Stimulated activated CD4-positive, alpha-beta T cell treated with anti-CD3 and anti-CD28 coated beads, Interleukin-1b, Interleukin-23, amount 100 ng/mL, for 1 hour (primary cell): ENCODE measurements around the gene LAMC3.
"Not testable (repeated sequence)": the region's sequence is repeated elsewhere in the genome, so short reads cannot be mapped to it uniquely, and the experiment has no call there.

Experiments used
- DNase-seq, 2 donors: peaks; one replicate each; pipeline ENCODE4 v3.0.0-alpha.2; 2020; ENCODE audit warnings: low read depth in 2 of 2

Gene LAMC3

DNA sequence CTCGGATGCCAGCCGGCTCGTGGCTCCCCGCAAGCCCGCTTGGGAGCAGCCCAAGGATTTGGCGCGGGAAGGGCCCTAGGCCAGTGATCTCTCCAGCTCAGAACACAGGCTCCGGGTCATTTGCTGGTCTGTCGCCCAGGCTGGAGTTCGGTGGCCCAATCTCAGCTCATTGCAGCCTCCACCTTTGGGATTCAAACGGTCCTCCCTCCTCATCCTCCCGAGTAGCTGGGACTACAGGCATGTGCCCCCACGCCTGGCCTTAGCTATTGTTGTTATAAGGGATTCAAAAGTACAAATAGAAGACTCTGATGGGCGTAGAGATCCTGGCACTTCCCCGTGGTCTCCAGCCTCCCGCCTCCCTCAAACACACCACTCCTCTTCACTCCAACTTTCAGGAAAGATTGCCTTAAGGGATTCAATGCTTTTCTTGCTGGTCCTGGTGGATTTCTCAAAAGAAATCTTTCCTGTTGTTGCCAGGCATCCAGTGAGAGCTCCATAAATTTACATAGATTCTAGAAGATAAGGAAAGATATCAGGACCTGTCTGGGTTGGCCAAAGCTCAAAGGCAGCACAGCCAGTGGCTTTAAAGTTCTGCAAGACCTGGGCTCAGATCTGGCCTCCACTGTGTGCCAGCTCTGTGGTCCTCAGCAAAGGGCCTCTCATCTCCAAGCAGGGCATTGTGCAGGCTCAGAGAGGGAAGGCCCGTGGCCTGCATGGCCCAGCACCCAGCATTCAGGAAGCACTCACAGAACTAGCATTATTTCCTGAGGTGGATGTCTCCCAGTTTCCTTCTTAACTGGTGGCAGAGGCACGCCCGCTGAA lies 88.4 kb downstream of the LAMC3 start:
- DNase-seq = no peak

DNA sequence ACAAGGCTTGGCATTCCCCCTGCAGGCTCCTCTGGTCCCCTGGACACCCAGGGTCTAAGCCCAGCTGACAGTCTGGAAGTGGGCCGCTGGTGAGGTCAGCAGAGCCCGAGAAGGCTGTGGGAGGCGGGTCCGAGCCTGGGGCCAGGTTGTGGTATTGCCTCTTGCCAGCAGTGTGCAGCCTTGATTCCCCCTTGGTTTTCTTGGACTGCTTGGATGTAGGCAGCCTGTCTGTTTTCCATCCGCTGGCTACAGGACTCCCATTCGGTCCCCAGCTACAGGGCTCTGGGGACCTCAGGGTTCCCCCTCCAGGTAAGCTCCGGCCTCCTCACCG lies 88.9 kb downstream of the LAMC3 start:
- DNase-seq = no peak

DNA sequence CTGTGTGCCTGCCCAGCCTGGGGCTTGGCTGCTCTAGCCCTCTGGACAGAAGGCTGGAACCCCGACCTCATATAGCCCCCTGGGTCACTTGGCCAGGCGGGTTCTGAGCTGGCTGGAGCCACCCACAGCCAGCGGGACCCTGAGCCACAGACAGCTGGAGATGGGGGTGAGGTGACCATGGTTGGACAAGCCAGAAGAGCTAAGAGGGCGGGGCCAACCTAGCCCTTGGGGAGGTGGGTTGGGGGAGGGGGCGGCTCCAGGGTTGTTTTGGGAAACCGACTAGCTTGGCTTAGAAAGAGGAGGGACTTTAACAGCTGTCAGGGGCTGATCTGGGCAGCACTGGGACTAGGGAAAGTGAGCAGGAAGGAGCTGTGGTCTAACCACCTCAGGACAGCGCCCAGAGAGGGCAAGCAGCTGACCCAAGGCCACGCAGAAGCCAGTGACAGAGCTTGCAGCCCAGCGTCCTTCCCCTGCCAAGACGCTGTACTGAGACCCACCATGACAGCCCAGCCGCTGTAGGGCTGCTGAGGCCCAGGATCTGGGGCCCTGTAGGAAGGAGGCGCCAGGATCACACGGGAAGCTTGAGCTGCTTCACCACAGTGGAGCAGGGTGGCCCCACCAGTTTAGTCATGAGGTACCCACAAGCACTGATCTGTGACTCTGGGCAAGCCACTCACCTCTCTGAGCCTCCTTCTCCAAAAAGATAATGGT lies 89.6 kb downstream of the LAMC3 start:
- no peak for DNase-seq

DNA sequence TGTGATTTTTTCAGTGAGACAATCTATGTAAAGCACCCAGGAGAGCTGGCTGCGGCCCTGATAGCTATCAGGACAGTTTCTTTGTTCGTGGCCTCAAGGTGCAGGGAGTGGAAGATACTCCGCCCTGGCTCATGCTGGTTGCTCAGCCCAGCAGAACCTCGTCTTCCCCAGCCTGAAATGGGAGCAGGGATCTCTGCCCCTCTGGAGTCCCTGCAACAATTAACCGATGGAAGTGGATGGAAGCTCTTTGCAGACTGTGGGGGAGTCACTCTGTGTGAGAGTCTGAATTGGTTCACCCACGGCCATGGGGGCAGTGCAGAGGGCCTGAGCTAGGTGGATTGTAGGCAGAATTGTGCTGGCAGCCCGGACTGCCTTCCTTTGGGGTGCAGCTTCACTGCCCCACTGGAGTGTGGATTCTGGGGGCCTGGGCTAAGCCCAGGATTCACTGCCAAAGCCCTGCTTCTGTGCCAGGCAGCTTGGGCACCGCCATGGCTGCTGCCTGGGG lies 90.2 kb downstream of the LAMC3 start:
- DNase-seq = no peak

DNA sequence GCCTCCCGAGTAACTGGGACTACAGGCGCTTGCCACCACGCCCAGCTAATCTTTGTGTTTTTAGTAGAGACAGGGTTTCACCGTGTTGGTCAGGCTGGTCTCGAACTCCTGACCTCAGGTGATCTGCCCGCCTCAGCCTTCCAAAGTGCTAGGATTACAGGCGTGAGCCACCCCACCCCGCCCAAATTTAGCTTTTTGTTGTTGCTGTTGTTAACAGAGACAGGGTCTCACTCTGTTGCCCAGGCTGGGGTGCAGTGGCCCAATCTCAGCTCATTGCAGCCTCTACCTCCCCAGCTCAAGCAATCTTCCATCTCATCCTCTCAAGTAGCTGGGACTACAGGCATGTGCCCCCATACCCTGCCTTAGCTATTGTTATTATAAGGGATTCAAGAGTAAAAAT lies 90.9 kb downstream of the LAMC3 start:
- not testable (repeated sequence) for DNase-seq

DNA sequence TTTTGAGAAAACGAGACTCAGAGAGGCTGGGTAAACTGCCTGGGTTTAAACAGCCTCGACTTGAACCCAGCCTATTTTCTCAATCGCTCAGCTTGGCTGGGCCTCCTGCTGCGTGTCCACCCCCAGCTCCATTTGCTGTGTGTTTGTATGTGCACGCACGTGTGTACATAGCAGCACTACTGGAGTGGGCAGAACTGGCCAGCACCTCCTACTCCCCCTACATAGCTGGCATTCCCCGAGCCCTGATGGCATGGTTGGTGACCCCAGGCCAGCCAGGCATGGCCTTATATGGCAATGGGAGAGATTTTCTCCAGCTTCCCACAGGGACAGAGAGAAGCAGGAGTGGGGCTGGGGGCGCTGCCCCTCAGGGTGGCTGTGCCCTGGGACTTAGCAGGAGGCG lies 91.5 kb downstream of the LAMC3 start:
- no peak for DNase-seq

DNA sequence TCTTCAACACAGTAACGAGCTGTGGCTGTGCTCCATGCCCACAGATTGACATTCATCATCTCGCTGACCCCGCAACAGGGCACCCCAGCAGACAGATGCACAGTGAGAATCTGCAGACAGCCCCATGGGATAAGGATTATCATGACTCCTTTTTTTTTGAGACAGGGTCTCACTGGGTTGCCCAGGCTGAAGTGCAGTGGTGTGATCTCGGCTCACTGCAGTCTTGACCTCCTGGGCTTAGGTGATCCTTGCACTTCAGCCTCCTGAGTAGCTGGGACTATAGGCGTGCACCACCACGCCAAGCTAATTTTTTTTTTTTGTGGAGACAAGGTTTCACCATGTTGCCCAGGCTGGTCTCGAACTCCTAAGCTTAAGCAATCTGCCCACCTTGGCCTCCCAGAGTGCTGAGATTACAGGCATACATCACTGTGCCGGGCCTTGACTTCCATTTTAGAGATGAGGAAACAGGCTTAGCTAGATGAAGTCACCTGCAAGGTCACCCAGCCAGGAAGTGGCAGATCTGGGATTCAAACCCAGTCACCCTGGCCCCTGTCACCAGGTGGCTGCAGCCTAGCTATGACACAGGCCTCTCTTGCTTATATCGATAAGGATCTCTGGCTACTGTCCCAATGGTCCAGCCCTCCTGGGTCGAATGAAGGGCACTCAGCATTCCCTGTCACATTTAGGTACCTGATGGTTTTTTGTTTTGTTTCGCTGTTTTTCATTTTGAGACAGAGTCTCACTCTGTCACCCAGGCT lies 92.4 kb downstream of the LAMC3 start:
- DNase-seq = no peak

DNA sequence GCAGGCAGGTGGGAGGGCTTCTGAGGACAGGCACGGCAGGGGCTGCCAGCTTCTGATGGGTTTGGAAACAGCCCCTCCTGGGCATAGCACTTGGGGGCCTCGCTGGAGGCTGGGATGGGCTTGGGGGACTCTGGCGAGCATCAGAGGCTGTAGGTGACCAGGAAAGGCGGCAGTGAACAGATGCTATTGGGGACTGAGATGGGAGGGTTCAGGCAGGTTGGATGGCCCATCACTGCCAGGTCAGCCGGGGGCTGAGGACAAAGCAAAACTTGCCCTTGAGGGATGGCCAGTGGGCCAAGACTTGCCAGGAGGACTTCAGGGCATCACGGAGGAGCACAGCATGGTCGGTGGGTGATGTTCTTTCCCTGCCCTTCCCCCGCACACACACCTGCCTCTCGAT lies 94.0 kb downstream of the LAMC3 start:
- no peak for DNase-seq

DNA sequence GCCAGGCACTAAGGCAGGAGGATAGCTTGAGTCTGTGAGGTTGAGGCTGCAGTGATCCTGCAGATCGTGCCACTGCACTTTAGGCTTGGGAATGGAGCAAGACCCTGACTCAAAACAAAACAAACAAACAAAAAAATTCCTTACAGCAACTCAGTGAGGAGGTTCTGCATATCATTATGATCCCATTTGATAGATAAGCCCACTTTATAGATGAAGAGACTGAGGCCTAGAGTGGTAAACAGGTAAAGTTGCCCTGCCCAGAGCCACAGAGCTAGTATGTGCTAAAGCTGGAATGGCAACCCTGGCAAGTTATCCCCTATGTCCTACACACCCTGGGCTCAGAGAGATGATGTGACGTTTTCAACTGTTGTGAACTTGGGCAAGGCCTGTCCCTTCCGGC lies 94.6 kb downstream of the LAMC3 start:
- no peak for DNase-seq

DNA sequence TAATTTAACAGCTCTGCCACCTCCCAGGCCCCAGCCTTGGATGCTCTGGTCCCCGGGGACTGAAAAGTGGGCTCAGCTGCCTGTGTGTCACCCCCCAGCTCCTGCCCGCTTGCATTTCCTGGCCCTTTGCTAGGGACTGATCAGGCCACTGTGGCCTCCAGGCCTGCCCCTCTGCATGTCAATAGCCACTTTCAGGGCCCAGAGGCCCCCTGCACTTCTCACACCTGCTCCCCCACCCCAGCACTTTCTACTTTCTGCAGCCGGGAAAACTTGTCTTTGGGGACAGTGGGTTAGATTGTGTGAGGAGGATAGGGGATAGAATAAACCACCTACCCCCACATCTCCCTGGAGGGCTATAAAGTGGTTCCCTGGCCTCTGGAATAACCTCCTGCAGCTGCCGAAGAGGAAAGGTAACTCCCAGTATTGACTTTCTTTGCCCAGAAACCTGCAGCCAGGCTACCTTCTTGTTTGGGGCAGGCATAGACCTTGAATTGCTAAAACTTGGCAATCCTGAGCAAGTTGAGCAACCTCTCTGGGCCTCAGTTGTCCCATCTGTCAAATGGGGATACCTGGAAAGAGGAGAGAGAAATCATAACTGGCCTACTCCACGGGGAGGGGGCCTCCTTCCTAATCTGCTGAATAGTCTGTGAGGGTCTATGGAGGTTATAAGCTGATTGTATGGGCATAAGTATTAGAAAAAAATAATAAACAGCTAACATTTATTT lies 95.2 kb downstream of the LAMC3 start:
- no peak for DNase-seq

DNA sequence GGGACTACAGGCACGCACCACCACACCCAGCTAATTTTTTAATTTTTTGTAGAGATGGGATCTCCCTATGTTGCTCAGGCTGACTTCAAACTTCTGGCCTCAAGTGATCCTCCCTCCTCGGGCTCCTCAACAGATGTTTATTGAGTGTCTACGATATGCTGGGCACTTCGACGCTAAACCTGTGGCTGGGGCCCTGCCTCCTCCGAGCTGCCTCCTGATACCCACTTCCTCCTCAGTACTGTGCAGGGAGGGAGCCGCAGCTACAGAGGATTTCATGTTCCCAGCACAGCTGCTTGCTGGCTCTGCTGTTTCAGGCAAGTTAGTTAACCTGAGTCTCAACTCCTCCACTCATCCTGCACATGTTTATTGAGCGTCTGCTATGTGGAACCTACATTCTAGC lies 97.0 kb downstream of the LAMC3 start:
- no peak for DNase-seq

DNA sequence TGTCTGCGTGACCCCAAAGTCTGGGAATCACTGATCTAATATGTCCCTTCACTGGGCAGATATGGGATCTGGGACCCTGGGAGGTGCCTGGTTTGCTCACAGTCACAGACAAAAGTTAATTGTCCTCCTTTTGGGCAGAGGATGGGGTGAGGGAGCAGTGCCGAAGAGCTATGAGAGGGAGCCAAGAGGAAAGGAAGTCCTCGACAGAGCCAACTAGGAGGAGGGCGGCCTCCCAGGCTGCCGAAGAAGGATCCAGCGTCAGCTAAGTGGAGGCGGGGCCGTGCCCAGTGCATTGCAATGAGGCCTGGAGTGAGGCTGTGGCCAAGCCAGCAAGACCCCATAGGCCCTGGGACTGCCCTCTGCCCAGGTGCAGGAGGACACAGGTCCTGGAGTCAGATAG lies 98.8 kb downstream of the LAMC3 start:
- DNase-seq = no peak

DNA sequence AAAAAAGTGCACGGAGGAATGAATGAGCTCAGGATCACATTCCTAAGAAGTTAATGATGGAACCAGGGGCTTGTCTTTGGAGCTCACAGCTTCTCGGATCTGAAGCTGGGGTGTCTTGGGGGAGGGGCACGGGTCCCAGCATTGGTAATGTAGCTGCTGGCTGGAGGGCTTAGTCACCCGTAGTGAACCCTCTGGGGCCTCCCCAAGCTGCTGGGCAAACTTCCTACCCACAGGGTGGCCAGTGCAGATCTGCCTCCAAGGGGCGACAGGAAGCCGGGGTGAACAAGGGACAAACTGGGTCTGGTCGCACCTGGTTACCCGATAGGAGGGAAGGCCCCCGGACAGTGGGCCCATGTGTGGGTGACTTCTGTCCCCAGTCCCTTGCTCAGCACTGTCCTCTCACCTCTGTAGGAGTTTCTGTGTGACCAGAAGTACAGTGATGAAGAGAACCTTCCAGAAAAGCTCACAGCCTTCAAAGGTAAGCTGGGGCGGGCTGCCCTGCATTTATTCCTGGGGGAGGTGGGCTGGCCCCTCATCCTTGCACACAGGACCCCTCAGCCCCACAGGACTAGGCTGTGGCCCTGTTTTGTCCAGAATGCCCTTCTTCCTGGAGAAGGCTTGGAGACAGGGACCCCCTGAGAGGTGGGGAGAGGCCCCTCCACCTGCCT lies 102.3 kb downstream of the LAMC3 start:
- no peak for DNase-seq

DNA sequence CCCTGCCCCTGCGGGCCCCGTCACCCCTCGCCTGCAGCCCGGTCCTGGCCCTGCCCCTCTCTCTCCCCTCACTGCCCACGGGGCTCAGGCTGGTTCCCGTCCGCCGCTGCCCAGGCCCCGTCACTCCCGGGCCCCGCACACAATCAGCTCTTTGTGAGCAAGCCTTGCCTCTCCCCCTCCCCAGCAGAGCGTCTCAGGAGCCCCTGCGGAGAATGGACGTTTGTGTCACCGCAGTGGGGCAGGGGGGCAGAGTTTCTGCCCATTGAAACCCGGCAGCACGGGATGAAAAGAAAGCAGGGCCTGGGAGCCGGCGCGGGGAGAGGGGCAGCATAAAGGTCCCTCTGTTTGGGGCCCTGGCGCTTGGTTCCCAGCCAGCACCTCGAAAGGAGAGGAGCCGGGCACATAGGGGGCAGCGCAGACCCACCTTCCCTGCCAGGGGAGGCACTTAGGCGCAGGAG lies 102.9 kb downstream of the LAMC3 start:
- no peak for DNase-seq

DNA sequence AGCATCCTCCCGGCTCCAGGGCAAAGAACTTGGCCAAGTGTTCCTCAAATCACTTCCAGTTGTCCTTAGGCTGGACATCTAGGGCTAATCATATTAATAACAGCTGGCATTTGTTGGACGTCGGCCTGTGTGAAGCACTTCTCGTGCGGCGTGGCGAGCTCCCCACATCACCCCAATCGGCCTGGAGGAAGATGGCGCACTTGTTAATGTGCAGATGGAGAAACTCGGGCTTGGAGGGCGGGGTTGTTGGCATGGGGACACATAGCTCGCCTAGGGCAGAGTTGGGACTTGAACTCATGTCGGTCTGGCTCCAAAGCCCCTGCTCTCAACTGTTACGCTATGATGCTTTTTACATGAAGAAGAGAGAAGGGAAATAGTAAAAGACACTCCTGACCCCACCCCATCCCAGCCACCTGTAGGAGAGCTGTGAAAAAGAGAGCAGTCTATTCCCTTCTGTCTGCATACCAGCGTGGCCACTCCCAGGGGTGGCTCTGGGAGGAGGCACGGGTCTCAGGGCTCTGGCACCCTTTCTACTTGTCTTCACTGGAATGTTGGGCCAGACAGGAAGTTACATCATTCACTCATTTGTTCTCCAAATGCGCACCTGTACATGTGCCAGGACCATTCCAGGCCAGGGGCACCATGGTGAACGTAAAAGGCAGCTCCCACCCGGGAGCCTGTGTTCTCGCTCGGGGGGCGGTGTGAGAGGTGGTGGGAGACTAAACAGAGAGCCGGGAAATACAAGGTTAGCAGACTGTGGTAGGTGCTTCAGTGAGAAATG lies 103.6 kb downstream of the LAMC3 start:
- DNase-seq = no peak

DNA sequence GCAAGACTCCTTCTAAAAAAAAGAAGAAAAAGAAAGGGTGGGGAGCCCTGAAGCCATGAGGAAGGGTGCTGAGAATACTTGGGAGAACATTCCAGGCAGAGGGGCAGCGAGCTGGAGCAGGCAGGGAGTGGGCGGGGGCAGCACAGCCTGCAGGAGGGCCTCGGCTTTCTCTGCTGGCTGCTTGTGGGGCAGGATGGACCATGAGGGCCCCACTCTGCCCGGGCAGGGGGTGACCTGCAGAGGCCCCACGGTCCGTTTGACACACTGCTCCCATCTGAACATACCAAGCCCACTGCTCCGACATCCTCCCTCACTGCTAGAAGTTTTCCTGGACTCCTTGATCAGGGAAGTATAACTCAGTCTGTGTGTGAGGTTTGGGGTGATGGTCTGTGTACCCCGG lies 104.7 kb downstream of the LAMC3 start:
- no peak for DNase-seq

DNA sequence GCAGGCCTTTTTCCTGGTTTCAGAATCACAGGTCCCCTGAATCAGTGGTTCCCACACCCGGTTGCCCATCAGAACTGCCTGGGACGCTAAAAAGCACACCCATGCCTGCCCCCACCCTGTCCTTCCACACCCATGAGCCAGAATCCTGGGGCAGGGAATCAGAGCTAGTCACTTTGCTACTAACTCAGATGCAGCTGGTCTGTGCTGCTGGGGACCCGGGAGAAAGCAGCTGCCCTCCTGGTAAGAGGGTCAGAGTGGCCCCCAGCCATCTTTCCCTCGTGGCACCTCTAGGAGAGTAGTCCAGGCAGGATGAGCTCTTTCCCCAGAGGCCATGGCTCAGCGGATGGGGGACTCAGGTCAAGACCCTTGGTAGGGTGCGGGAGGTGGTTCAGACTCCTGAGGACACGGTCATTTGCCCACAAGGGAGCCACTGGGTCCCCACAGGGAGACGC lies 105.1 kb downstream of the LAMC3 start:
- no peak for DNase-seq

DNA sequence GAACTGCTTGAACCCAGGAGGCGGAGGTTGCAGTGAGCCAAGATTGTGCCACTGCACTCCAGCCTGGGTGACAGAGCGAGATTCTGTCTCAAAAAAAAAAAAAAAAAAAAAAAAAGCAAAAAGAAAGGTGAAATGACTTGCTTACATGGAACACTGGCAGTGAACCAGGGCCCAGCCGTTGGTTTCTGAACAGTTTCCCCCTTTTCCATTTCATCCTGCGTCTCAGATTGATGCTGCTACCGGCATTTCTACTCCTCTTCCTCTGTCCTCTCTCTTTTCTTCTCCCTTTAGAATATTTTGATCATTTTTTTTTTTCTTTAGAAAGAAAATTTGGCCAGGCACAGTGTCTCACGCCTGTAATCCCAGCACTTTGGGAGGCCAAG lies 106.4 kb downstream of the LAMC3 start:
- not testable (repeated sequence) for DNase-seq

DNA sequence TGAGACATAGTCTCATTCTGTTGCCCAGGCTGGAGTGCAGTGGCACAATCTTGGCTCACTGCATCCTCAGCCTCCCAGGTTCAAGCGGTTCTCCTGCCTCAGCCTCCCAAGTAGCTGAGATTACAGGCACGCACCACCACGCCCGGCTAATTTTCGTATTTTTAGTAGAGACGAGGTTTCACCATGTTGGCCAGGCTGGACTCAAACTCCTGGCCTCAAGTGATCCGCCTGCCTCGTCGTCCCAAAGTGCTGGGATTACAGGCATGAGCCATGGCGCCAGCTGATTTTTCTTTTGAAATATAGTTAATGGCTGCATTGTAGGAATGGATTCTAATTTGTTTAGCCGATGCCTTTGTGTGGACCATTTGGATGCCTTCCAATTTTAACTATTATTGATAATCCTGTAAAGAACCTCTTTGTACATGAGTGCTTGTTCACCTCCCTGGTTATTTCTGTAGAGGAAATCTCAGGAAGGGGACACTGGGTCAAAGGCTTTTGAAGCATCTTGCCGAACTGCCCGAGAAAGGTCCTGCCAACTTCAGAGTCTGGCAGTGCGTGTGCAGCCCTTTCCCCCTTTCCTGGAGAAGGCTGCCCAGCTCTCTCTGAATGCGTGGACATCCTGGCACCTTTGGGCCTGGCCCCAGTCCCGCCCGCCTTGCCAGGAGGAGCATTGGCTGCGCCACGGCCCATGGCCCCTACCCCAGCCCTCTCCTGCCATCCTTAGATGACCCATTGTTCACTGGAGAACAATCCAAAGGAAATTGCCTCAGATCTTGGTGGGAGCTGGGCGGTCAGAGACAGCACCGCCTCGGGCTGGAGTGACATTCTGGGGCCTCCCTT lies 107.5 kb downstream of the LAMC3 start:
- DNase-seq = no peak
